Stimulated activated CD8-positive, alpha-beta memory T cell treated with anti-CD3 and anti-CD28 coated beads, Interleukin-12 subunit alpha, Interleukin-12 subunit beta, amount 100 ng/mL, for 24 hours (primary cell): ENCODE data around the gene SCAMP2.

ENCODE experiments used
- DNase-seq: peaks from one replicate; pipeline ENCODE4 v3.0.0-alpha.2; 2020; ENCODE audit errors: extremely low read depth

Gene SCAMP2

GRCh38 chr15:74838746-74839525 lies 34.2 kb downstream of the SCAMP2 start:
- no peak for DNase-seq

- DNase-seq, result no peak
These were observed 35.0 kb downstream of the SCAMP2 start for GRCh38 chr15:74838137-74838516.

- DNase-seq, result no peak
These were observed 35.6 kb downstream of the SCAMP2 start for GRCh38 chr15:74837482-74838136.

- no peak for DNase-seq
These were observed 36.3 kb downstream of the SCAMP2 start for GRCh38 chr15:74836846-74837245.

- no peak for DNase-seq
These were observed 37.8 kb downstream of the SCAMP2 start for GRCh38 chr15:74835312-74835823.

- DNase-seq, result no peak
These were observed 39.6 kb downstream of the SCAMP2 start for GRCh38 chr15:74833376-74834107.

GRCh38 chr15:74832826-74833225 lies 40.3 kb downstream of the SCAMP2 start:
- DNase-seq, result no peak

- DNase-seq, result no peak
These were observed 41.2 kb downstream of the SCAMP2 start for GRCh38 chr15:74831813-74832495.

- DNase-seq, result no peak
These were observed 42.3 kb downstream of the SCAMP2 start for GRCh38 chr15:74830868-74831267.

GRCh38 chr15:74829991-74830390 lies 43.2 kb downstream of the SCAMP2 start:
- DNase-seq, result no peak

GRCh38 chr15:74829486-74829885 lies 43.7 kb downstream of the SCAMP2 start:
- DNase-seq, result no peak

- DNase-seq, result no peak
These were observed 44.3 kb downstream of the SCAMP2 start for GRCh38 chr15:74828835-74829234.

GRCh38 chr15:74827614-74828013 lies 45.6 kb downstream of the SCAMP2 start:
- DNase-seq, result no peak

GRCh38 chr15:74826921-74827320 lies 46.2 kb downstream of the SCAMP2 start:
- DNase-seq, result no peak

GRCh38 chr15:74826364-74826819 lies 46.8 kb downstream of the SCAMP2 start, which contains the start of gene CPLX3:
Gene CPLX3 (plus strand): TSS chr15:74826627. CDS start chr15:74826704, 77 bp downstream.
- no peak for DNase-seq

- no peak for DNase-seq
These were observed 47.3 kb downstream of the SCAMP2 start for GRCh38 chr15:74825866-74826265.

GRCh38 chr15:74824976-74825375 lies 48.2 kb downstream of the SCAMP2 start:
- DNase-seq, result no peak

GRCh38 chr15:74823324-74823723 lies 49.8 kb downstream of the SCAMP2 start:
- no peak for DNase-seq

GRCh38 chr15:74822233-74822632 lies 50.9 kb downstream of the SCAMP2 start:
- no peak for DNase-seq

- no peak for DNase-seq
These were observed 51.4 kb downstream of the SCAMP2 start for GRCh38 chr15:74821790-74822158.

- DNase-seq, result no peak
These were observed 51.9 kb downstream of the SCAMP2 start for GRCh38 chr15:74821091-74821789.
